GM21360 (cell line): ENCODE measurements around the gene PDE6A.

ENCODE experiments used
- ATAC-seq: cut with Tn5 transposase; IDR thresholded peaks from one replicate; pipeline ENCODE4 v1.9.1; 2021; ENCODE audit warnings: mild to moderate bottlenecking, moderate library complexity; ENCODE audit not compliant: unreplicated experiment

Gene PDE6A

GRCh38 chr5:149944666-149945065 is at the start of gene PDE6A:
TSS of gene PDE6A (minus strand) at chr5:149944793. CDS start at chr5:149944673, 120 bp downstream.
- ATAC-seq = no peak

- ATAC-seq = no peak
Observed at GRCh38 chr5:149993471-149993870, 48.9 kb upstream of the PDE6A start.

GRCh38 chr5:149990518-149991376 is 46.2 kb upstream of the PDE6A start:
- peak; percentile 52 for ATAC-seq

- ATAC-seq = no peak
Observed at GRCh38 chr5:149988126-149988525, 43.5 kb upstream of the PDE6A start.

- no peak for ATAC-seq
Observed at GRCh38 chr5:149982505-149982904, 37.9 kb upstream of the PDE6A start.

GRCh38 chr5:149981206-149981605 is 36.6 kb upstream of the PDE6A start:
- ATAC-seq = no peak

- no peak for ATAC-seq
Observed at GRCh38 chr5:149979896-149980295, 35.3 kb upstream of the PDE6A start.

GRCh38 chr5:149975409-149975808 is 30.8 kb upstream of the PDE6A start:
- no peak for ATAC-seq

- ATAC-seq = no peak
Observed at GRCh38 chr5:149969181-149969930, 24.8 kb upstream of the PDE6A start.

GRCh38 chr5:149966946-149967345 is 22.4 kb upstream of the PDE6A start:
- ATAC-seq = no peak

- ATAC-seq = no peak
Observed at GRCh38 chr5:149963729-149964128, 19.1 kb upstream of the PDE6A start.

- ATAC-seq = no peak
Observed at GRCh38 chr5:149962601-149963300, 18.2 kb upstream of the PDE6A start.

- ATAC-seq = no peak
Observed at GRCh38 chr5:149961957-149962409, 17.4 kb upstream of the PDE6A start.

- ATAC-seq = no peak
Observed at GRCh38 chr5:149961186-149961685, 16.6 kb upstream of the PDE6A start.

- peak; percentile 97 for ATAC-seq
Observed at GRCh38 chr5:149960272-149961185, 15.9 kb upstream of the PDE6A start, which contains the start of gene SLC26A2. TSS of gene SLC26A2 (plus strand) at chr5:149960758. CDS start at chr5:149977653, 16,895 bp downstream.

- no peak for ATAC-seq
Observed at GRCh38 chr5:149959406-149960236, 15.0 kb upstream of the PDE6A start.

GRCh38 chr5:149957855-149958254 is 13.3 kb upstream of the PDE6A start:
- no peak for ATAC-seq

GRCh38 chr5:149956685-149957084 is 12.1 kb upstream of the PDE6A start:
- no peak for ATAC-seq

- no peak for ATAC-seq
Observed at GRCh38 chr5:149954798-149955197, 10.2 kb upstream of the PDE6A start.
